GM18861 (cell line): ENCODE data around the gene TLR5.
A peak's percentile ranks its signal among the peaks of the same experiment; 100 is the strongest.
"Not testable (repeated sequence)": the region's sequence is repeated elsewhere in the genome, so short reads cannot be mapped to it uniquely, and the experiment has no call there.

Experiments used
- ATAC-seq: cut with Tn5 transposase; IDR thresholded peaks from one replicate; pipeline ENCODE4 v1.9.1; 2021; ENCODE audit not compliant: unreplicated experiment

Gene TLR5, protein sequence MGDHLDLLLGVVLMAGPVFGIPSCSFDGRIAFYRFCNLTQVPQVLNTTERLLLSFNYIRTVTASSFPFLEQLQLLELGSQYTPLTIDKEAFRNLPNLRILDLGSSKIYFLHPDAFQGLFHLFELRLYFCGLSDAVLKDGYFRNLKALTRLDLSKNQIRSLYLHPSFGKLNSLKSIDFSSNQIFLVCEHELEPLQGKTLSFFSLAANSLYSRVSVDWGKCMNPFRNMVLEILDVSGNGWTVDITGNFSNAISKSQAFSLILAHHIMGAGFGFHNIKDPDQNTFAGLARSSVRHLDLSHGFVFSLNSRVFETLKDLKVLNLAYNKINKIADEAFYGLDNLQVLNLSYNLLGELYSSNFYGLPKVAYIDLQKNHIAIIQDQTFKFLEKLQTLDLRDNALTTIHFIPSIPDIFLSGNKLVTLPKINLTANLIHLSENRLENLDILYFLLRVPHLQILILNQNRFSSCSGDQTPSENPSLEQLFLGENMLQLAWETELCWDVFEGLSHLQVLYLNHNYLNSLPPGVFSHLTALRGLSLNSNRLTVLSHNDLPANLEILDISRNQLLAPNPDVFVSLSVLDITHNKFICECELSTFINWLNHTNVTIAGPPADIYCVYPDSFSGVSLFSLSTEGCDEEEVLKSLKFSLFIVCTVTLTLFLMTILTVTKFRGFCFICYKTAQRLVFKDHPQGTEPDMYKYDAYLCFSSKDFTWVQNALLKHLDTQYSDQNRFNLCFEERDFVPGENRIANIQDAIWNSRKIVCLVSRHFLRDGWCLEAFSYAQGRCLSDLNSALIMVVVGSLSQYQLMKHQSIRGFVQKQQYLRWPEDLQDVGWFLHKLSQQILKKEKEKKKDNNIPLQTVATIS

DNA sequence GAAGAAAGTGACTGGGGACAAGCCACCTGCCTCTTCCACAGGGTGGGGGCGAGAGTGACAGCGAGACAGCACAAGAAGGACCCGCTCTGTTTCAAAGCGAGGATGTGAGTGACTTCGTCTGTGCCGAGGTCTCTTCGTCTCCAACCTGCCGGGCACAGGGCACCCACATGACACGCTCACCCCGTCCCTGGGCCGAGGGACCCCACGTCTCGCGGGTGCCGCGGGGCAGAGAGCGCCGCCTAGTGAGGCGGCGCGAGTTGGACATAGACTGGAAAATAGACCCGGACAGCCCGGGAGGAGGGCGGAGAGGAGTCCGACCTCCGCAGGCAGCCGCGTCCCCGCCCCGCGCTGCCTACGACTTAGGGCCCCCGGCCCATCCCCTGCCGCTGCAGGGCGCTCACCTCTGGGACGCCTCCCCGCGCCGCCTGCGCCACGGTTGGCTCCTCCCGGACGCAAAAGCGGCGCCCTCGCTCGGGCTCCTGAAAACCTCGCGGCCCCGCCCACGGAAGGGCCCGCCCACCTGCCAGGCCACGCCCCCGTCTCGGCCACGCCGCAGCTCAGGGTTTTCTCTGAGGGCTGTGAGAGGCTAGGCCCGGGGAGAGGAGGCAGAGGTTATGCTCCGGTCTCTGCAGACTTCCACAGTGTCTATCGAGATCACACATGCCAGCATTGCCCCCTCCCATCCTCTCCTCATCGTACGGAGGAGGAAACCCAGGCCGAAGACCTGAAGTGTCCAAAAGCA is at the start of gene TLR5:
TSS of gene TLR5 (minus strand) at position 454 of the 742 bp plus-strand sequence. CDS start 30,217 bp downstream, outside the sequence.
- ATAC-seq: peak; percentile 82

DNA sequence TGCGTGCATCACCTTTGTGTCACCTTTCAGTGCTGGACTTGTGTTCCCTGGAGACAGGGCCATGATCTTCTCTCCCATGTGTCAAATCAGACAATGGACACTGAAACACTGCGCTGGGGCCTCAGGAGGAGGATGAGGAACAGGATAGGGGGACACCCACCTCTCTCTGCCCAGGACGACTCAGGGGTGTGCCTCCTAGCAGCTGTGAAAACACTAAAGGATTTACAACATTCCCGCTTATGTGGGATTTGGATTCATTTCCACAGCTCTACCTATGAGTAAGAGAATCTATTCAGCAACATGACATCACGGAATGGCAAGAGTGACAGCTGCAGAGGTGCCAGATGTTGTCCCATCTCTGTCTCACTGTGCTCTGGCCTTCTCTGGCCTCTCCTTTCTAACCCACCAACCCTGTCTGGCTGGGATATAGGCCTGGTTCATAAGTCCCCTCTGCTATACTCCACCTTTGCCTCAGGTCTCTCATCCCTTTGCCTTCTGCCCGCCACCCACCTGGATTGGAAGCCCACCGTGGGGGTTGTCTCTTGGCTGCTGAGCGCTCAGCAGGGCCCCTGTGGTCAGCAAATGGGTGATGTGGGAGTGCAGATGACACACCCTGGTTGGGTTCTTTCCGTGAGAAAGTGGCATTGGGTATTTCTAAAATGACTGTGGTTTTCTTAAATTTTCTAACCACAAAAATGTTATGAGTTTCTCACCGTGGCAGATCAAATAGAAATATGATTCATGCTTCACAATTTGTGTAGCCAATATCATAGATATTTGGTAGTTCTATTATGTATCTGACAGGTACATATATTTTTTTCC is 47.1 kb upstream of the TLR5 start:
- ATAC-seq: peak; percentile 46

DNA sequence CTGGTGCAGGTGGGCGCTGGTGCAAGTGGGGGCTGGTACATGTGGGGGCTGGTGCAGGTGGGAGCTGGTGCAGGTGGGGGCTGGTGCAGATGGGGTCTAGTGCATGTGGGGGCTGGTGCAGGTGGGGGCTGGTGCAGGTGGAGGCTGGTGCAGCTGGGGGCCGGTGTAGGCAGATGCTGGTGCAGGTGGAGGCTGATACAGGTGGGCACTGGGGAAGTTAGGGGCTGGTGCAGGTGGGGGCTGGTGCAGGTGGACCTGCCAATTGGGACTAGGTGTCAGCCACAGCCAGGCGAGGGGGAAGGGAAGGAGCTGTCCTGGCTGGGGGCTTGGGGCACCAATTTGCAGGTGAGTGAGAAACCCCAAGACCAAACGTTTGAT is 46.5 kb upstream of the TLR5 start:
- no peak for ATAC-seq

DNA sequence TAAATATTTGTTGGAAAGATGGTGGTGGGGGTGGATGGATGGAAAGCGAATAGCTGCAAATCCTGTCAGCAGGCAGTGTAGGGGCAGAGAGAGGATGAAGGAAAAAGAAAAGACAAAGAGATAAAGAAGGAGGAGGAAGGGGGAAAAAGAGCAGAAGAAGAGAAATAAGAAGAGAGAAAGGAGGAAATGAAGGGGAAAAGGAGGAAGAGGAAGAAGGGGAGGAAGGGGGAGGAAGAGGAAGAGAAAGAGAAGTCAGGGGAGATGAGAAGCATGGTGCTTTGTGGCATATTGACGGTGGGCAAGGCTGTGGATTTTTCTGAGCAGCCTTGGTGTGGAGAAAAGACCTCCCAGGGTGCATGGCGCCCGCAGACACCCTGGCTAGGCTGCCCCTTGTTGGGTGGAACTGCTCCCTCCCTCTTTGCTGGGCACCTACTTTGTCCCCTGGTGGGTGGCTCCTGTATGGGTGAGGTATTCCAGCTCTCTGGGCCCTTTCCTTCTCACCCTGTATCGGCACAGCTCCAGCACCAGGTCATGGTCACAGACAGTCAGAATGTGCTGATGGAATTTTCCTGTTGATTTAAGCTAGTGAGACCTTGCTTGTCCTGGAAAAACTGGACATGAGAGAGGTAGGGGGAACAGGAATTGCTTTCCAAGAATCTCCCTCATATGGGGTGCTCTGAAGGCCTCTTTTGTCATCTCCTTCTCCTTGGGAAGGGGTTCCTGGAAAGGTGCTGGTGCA is 45.7 kb upstream of the TLR5 start:
- no peak for ATAC-seq

DNA sequence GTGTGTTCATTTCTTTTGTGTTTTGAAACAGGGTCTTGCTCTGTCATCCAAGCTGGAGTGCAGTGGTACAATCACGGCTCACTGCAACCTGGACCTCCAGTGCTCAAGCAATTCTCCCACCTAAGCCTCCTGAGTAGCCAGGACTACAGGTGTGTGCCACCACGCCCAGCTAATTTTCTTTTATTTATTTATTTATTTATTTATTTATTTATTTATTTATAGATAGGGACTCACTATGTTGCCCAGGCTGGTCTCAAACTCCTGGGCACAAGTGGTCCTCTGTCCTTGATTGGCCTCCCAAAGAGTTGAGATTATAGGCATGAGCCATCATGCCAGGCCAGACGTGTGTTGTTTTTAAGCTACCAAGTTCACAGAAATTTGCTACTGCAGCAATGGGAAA is 43.8 kb upstream of the TLR5 start:
- ATAC-seq: no peak

DNA sequence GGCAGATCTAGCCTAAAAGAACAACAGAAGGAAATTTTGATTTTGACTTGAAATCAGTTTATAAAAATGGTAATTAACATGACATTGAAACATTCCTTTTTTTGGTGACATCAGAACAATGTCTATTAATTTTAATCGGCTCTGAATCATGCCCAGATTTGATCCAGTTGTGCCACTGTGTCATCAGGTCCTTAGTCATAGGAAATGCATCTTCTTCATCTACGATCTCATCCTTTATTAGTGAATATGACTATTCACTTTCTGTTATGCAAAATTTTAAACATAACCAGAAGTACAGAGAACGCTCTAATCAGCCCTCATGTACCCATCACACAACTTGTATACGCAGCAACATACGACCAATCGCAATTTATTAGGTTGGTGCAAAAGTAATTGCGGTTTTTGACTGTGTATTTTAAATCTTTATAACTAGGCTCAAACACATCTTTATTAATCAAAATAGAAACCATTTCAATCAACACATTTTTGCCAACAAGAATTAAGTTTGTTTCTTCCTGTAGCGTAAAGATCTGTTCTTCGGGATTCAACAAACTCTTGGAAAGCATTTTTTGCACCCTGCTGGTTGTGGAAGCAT is 40.3 kb upstream of the TLR5 start:
- no peak for ATAC-seq

DNA sequence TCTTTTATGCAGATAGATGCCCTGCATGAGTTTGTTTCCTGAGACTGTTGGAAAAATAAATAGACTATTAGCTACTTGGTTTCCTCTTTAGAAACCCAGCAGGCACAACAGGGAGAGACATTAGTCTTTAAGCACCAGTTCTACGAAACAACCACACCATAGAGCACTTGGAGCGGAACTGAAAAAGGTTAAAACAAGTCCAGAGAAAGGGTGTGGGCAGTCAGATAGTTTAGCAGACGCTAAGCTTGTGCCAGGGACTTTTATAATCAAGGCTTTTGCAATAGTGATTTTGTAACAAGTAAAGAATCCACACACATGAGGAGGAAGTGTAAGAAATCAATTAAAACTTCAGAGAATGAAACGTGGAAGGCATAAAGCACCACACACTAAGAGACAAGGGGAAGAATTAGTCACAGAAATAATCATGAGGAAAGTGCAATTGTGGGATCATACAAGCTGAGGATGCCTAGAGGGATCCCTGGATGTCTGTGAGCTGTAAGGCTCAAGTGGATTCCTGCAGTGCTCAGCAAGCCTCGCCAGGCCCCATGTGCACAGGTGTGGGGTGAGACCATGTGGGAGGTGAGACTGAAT is 37.8 kb upstream of the TLR5 start:
- no peak for ATAC-seq

DNA sequence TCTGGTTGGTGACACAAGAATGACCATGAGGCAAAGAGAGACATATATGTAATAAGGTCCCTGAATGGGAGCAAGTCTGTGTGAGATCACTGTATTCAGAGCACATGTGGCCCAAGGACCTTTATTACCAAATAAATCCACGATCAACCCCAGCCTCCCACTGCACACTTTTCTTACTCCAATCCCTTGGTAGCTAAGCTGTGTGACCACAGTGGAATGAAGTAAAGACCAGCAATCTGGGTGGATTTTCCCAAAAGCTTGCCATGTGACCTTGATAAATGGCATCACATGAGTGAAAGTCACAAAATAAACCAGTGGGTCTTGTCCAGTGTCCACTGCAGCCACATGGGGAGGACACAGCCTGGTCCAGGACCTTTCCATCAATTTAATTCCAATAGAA is 36.7 kb upstream of the TLR5 start:
- ATAC-seq: no peak

DNA sequence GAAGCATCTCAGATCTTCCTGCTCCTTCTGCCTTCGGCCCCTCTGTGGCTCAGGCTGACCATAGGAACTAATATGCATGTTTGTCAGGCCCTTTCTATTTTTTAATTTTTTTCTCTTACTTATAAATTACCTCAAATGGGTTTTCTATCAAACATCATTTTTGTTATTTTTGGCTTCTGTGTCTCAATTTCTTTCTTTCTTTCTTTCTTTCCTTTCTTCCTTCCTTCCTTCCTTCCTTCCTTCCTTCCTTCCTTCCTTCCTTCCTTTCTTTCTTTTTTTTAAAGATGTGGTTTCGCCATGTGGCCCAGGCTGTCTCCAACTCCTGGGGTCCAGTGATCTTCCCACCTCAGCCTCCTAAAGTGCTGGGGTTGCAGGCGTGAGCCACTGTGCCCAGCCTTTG is 36.2 kb upstream of the TLR5 start:
- no peak for ATAC-seq

DNA sequence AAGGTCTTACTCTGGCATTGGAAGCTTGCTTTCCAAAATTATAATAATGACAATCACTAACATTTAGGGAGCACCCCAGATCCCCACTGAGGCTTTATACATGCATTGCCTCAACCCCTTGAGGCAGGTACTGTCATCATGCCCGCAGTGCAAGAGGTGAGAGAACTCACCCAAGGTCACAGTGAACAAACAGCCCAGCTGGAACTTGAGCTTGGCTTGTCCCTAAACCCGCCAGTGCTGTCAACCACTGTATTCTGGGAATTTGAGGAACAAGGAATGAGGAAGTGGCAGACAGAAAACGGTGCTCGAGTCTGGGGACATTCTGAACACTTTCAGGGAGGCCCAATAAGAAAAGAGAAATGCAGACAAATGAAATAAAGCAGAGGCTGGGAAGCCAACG is 34.6 kb upstream of the TLR5 start:
- ATAC-seq: no peak

DNA sequence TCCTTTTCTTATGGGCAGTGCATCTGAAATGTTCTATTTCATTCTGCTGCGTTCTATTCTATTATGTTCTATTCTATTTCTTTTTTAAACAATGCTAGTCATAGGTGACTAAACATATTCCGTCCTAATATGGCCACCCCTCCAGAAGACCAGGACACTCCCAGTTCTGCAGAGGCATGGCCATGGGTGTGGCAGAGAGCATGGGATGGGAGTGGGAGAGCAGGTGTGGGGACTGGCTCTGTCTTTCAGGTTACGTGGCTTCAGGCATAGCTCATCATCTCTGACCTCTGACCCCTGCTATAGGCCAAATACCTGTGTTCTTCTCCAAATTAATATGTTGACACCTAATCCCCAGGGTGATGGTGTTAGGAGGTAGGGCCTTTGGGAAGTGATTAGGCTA is 33.4 kb upstream of the TLR5 start:
- no peak for ATAC-seq

DNA sequence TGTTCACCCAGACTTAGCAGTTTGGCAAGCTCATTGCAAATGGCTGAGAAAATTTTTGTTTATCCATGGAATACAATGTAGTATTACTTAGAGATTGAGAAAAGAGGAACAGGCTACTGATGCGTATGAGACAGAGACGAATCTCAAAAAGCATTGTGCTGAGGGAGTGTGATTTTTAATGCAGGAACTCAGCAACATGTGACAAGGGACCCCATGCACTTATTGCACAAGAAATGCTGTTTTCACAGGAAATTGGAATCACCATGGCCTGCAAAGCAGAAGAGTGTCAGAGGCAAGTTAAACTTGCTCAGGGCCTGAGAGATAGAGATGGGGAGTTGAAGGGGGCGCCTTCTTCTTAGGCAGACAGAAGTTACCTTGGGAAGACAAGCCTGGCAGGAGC is 32.6 kb upstream of the TLR5 start:
- no peak for ATAC-seq

DNA sequence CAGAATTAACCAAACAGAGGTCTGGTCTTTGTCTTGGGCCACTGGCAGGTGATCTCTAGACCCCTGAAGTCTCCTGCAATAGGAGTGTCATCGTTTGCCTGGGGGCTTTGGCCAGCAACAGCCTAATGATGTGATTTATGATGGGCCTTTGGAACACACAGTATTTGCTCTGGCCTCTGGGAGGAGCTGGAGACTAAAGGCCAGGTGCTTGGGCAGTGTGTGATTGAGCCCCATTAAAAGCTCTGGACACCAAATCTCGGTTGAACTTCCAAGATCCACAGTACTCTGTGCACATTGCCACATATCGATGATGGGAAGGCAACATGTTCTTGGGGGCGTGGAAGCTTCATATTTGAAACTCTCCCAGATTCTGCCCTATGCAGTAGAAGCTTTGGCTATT is 32.0 kb upstream of the TLR5 start:
- no peak for ATAC-seq

DNA sequence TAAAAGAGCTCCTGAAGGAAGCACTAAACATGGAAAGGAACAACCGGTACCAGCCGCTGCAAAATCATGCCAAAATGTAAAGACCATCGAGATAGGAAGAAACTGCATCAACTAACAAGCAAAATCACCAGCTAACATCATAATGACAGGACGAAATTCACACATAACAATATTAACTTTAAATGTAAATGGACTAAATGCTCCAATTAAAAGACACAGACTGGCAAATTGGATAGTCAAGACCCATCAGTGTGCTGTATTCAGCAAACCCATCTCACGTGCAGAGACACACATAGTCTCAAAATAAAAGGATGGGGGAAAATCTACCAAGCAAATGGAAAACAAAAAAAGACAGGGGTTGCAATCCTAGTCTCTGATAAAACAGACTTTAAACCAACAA is 26.4 kb upstream of the TLR5 start:
- ATAC-seq: not testable (repeated sequence)

DNA sequence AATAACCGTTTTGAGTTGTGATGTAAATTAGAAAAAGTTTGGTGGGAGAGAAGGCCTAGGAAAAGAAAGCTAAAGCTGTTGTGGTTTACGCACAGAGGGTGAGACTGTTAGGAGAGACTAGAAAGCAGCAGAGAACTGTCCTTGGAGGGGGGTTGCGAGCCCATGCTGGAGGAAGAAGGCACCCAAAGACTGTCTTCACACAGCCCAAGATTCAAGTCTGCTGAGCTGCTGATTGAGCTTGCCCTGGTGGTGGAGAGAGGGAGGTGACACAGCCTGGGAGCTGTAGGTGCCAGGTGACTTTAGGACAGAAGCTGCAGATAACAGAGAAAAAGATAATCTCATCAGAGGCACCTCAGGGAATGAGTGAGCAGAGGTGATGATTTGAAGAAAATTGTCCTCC is 18.3 kb upstream of the TLR5 start:
- ATAC-seq: no peak

DNA sequence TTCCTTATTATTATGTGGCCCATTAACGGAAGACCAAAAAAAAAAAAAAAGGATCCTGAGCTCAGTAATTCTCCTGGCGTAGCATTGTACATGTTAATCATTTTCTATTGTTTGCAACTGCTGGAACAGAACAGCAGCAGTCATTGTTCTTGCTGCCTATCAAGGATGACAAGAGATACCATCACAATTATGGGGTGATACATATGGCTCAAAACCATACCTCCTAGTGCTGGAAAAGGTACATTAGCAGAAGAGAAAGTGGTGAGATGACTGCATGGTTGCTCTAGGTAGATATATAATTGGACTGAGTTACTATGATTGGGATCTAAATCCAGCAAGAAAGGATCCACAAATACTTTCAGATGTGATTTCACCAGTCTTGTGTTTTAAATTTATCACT is 13.3 kb upstream of the TLR5 start:
- ATAC-seq: no peak

DNA sequence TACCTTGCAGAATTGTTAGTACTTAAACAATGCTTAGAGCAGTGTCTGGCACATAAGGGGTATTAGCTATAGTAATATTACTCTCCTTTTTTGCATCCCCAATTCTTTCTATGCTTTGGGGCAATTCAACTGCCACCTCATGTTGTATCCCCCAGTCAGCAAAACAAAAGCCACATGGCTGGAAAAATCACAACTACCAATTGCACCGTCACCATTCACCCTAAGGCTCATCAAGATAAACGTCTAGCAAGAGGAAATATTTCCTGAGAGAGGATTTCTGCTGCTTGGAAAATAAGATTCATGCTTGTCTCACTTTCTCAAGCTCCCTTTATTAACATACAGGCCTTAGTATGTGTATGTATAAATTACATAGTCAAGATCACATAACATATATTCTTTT is 12.1 kb upstream of the TLR5 start:
- ATAC-seq: no peak

DNA sequence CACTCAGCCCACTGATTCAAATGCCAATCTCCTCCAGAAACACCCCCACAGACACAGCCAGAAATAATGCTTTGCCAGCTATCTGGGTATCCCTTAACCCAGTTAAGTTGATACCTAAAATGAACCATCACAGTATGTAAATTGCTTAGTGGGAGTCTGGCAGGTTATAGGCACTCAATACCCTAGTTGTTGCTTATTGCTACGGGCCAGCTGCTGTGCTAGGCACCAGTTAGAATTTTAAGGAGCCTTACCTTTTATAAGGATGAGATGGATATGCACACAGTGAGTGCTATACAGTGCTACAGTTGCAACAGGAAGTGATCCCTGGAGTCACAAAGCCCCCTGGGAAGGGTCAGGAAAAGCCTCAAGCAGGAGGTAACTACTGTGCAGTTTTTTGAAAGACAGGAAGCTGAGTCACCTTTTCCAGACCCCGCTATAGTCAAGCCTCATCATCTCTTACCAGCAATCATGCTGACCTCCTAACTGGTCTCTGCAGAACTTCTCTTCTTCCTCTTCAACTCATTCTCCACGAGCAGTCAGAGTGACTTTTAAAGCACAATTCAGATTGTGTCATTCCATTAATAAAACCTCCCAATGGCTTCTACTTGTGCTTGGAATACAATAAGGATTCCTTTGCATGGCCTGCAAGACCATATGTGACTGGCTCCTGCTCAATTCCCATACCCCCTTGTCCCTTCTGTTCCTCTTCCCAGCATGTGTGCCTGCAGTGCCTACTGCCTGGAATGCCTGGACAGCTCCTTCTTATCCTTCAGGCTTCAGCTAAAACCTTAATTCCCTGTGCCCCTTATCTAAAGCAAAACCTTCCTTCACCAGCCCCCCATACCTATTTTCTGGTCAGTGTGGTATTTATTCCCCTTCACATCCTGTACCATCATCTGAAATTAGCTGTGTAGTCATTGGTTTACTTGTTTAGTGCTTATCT is 10.4 kb upstream of the TLR5 start:
- no peak for ATAC-seq
